Epithelial cell of esophagus (primary cell): Measurements from ENCODE around the gene SLC39A8.

Experiments used
- DNase-seq: peaks from one replicate; pipeline ENCODE4 v3.0.0; 2010; ENCODE audit warnings: low read depth
- H3K4me3 ChIP-seq: 2 replicates; pipeline ENCODE4 v1.5.1; 2011; ENCODE audit warnings: mild to moderate bottlenecking, low read length, control low read depth
- TF ChIP-seq, protein P1 (sequence below): IDR thresholded peaks from 2 replicates; pipeline ENCODE4 v1.5.1; 2011; ENCODE audit warnings: low read depth, mild to moderate bottlenecking, low read length, control low read depth, inconsistent platforms; ENCODE audit not compliant: insufficient read depth; ENCODE audit errors: missing control alignments

SLC39A8 gene

GRCh38 chr4:102339018-102339417 lies 6.3 kb downstream of the SLC39A8 start:
- no peak overlapping the region for H3K4me3 ChIP-seq
- peak; percentile 58 for DNase-seq
- TF ChIP-seq, protein P1, sequence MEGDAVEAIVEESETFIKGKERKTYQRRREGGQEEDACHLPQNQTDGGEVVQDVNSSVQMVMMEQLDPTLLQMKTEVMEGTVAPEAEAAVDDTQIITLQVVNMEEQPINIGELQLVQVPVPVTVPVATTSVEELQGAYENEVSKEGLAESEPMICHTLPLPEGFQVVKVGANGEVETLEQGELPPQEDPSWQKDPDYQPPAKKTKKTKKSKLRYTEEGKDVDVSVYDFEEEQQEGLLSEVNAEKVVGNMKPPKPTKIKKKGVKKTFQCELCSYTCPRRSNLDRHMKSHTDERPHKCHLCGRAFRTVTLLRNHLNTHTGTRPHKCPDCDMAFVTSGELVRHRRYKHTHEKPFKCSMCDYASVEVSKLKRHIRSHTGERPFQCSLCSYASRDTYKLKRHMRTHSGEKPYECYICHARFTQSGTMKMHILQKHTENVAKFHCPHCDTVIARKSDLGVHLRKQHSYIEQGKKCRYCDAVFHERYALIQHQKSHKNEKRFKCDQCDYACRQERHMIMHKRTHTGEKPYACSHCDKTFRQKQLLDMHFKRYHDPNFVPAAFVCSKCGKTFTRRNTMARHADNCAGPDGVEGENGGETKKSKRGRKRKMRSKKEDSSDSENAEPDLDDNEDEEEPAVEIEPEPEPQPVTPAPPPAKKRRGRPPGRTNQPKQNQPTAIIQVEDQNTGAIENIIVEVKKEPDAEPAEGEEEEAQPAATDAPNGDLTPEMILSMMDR: no peak

- DNase-seq: peak; percentile 64
- TF ChIP-seq, protein P1: no peak
- no peak overlapping the region for H3K4me3 ChIP-seq
These were observed 6.9 kb downstream of the SLC39A8 start for GRCh38 chr4:102338405-102338804.

- TF ChIP-seq, protein P1: no peak
- no peak overlapping the region for H3K4me3 ChIP-seq
- no peak for DNase-seq
These were observed 9.7 kb downstream of the SLC39A8 start for GRCh38 chr4:102335616-102336015.

DNA sequence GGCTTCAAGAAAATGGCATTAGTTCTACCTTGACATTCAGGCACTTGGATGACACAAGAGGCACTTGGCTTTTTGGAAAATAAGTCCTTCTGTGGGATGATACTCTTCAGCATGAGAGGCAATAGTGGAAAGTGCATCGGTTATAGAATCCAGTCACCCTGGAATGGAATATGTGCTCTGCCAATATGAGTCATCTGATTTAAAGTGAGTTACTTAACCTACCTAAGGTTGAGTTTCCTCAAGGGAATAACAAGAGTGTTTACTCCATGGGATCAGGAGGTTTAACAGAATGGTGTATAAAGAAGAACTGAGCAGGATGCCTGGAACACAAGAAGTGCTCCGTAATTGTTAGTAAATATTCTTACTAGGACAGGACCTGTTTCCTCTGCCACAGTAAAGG lies 10.7 kb downstream of the SLC39A8 start:
- no peak overlapping the region for H3K4me3 ChIP-seq
- TF ChIP-seq, protein P1: no peak
- peak; percentile 17 for DNase-seq

DNA sequence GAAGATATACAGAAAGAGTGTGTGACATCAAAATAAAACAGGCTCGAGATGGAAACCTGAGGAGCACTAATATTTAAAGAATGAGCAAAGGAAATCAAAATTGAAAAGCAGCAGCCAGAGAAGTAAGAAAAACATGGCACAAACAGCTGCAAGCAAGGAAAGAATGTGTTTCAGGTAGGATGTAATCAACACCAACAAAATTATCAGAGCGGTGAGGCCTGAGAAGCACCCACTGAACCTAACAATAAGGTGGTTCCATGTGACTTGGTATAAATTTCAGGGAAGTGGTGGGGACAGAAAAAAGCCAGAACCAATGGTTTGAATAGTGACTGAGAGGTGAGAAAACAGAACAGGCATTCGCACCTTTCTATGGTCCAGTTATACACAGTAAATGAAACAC lies 11.5 kb downstream of the SLC39A8 start:
- TF ChIP-seq, protein P1: no peak
- H3K4me3 ChIP-seq: no peak overlapping the region
- DNase-seq: no peak

- no peak overlapping the region for H3K4me3 ChIP-seq
- peak; percentile 13 for DNase-seq
- TF ChIP-seq, protein P1: no peak
These were observed 17.2 kb downstream of the SLC39A8 start for GRCh38 chr4:102328045-102328444.

GRCh38 chr4:102326951-102327350 lies 18.3 kb downstream of the SLC39A8 start:
- no peak overlapping the region for H3K4me3 ChIP-seq
- no peak for DNase-seq
- TF ChIP-seq, protein P1: no peak
